DND-41 (cell line): ENCODE results near the gene MOXD1.

Experiments used
- CTCF ChIP-seq: IDR thresholded peaks from 2 replicates; pipeline ENCODE4 v1.5.1; 2012; ENCODE audit warnings: borderline replicate concordance, low read length, moderate library complexity, mild to moderate bottlenecking; ENCODE audit not compliant: poor library complexity, severe bottlenecking; ENCODE audit errors: extremely low read depth
- EZH2 ChIP-seq: IDR thresholded peaks from 3 replicates; pipeline ENCODE4 v1.6.1; 2012; ENCODE audit warnings: borderline replicate concordance, low read depth, mild to moderate bottlenecking, moderate library complexity, low read length, inconsistent platforms; ENCODE audit not compliant: severe bottlenecking

- TF ChIP-seq CTCF, result no peak
- TF ChIP-seq EZH2, result no peak
Observed at GRCh38 chr6:132275066-132275970, 126.0 kb downstream of the MOXD1 start.
